WTC11 (cell line): ENCODE results near the gene TMEM214. TPM values are rescaled to one million over a fixed set of nuclear protein-coding genes. Genes with fewer than 3 reads are reported as not detected.

Experiments used
- ATAC-seq: fragments of 200-7000 bp; cut with Tn5 transposase; 2 replicates; pipeline ENCODE4 v1.10.0; 2021; ENCODE audit warnings: mild to moderate bottlenecking, moderate library complexity
- CTCF ChIA-PET: fragments of 300-600 bp; sonication (Branson Sonifier 250); formaldehyde crosslinking; loops from one replicate; lab custom pipeline; 2021; ENCODE audit warnings: antibody characterized with exemption; lab: Charles Lee
- POLR2A ChIA-PET: fragments of 350-600 bp; sonication (Branson Sonifier 250); formaldehyde crosslinking; loops from one replicate; lab custom pipeline; 2021; ENCODE audit warnings: antibody characterized with exemption; lab: Charles Lee
- DNase-seq: peaks from one replicate; pipeline ENCODE4 v3.0.0; 2021; ENCODE audit warnings: low spot score
- H3K27ac Mint-ChIP-seq: 2 replicates; pipeline ENCODE4 v1.8.0; 2021; ENCODE audit warnings: mixed read lengths
- H3K27me3 Mint-ChIP-seq: 2 replicates; pipeline ENCODE4 v1.8.0; 2021; ENCODE audit warnings: low read depth, mild to moderate bottlenecking, moderate library complexity, mixed read lengths
- H3K36me3 Mint-ChIP-seq: 2 replicates; pipeline ENCODE4 v1.8.0; 2021; ENCODE audit warnings: mixed read lengths
- H3K4me1 Mint-ChIP-seq: 2 replicates; pipeline ENCODE4 v1.8.0; 2022; ENCODE audit warnings: mixed read lengths
- H3K4me3 Mint-ChIP-seq: 2 replicates; pipeline ENCODE4 v1.8.0; 2021; ENCODE audit warnings: mild to moderate bottlenecking, moderate library complexity, mixed read lengths
- H3K9me3 Mint-ChIP-seq: 2 replicates; pipeline ENCODE4 v1.8.0; 2021; ENCODE audit warnings: mixed read lengths
- ETV6 ChIP-seq: sonication (generic); formaldehyde crosslinking; IDR thresholded peaks from 2 replicates; pipeline ENCODE4 v1.8.1; 2022; ENCODE audit warnings: mild to moderate bottlenecking, missing genetic modification reagents
- GABPB1 ChIP-seq: sonication (generic); formaldehyde crosslinking; IDR thresholded peaks from 2 replicates; pipeline ENCODE4 v1.8.1; 2023; ENCODE audit warnings: mild to moderate bottlenecking, missing genetic modification reagents
- GTF2I ChIP-seq: fragments of 250-450 bp; sonication (Bioruptor Pico); conservative IDR thresholded peaks from 2 replicates; pipeline ENCODE4 v1.4.0; 2021; ENCODE audit warnings: mild to moderate bottlenecking
- MYBL2 ChIP-seq: sonication (generic); formaldehyde crosslinking; IDR thresholded peaks from 2 replicates; pipeline ENCODE4 v1.8.1; 2023; ENCODE audit warnings: mild to moderate bottlenecking, moderate library complexity, missing genetic modification reagents
- NFE2L1 ChIP-seq: sonication (generic); formaldehyde crosslinking; IDR thresholded peaks from 2 replicates; pipeline ENCODE4 v1.8.1; 2023; ENCODE audit warnings: missing genetic modification reagents
- NFYB ChIP-seq: sonication (generic); formaldehyde crosslinking; conservative IDR thresholded peaks from 2 replicates; pipeline ENCODE4 v1.8.0; 2022; ENCODE audit warnings: low read depth, missing genetic modification reagents
- PRRX2 ChIP-seq: fragments of 250-450 bp; sonication (Bioruptor Pico); IDR thresholded peaks from 2 replicates; pipeline ENCODE4 v1.8.0; 2021; ENCODE audit warnings: mild to moderate bottlenecking
- RORB ChIP-seq: fragments of 250-450 bp; sonication (Bioruptor Pico); IDR thresholded peaks from 2 replicates; pipeline ENCODE4 v1.9.0; 2021; ENCODE audit warnings: mild to moderate bottlenecking
- SMAD4 ChIP-seq: sonication (generic); formaldehyde crosslinking; IDR thresholded peaks from 2 replicates; pipeline ENCODE4 v1.8.0; 2022; ENCODE audit warnings: mild to moderate bottlenecking, missing genetic modification reagents
- TEAD1 ChIP-seq: sonication (generic); formaldehyde crosslinking; IDR thresholded peaks from 2 replicates; pipeline ENCODE4 v1.8.0; 2022; ENCODE audit warnings: mild to moderate bottlenecking, missing genetic modification reagents
- ZNF232 ChIP-seq: sonication (generic); formaldehyde crosslinking; IDR thresholded peaks from 2 replicates; pipeline ENCODE4 v1.8.0; 2022; ENCODE audit warnings: mild to moderate bottlenecking, missing genetic modification reagents
- ZNF396 ChIP-seq: fragments of 250-450 bp; sonication (Bioruptor Pico); IDR thresholded peaks from 2 replicates; pipeline ENCODE4 v1.8.0; 2021; ENCODE audit warnings: mild to moderate bottlenecking, moderate library complexity, borderline replicate concordance
- total RNA-seq: library from RNA; stranded (reverse); gene quantifications from 3 replicates; pipeline ENCODE4 v1.2.3, GENCODE V29; 2021
- TF ChIP-seq, protein P1 (sequence below): sonication (generic); formaldehyde crosslinking; IDR thresholded peaks from 2 replicates; pipeline ENCODE4 v1.8.1; 2023; ENCODE audit warnings: mild to moderate bottlenecking, moderate library complexity, missing genetic modification reagents
- TF ChIP-seq, protein P2 (sequence below): sonication (generic); formaldehyde crosslinking; IDR thresholded peaks from 2 replicates; pipeline ENCODE4 v1.8.1; 2023; ENCODE audit warnings: mild to moderate bottlenecking, missing genetic modification reagents, borderline replicate concordance
- TF ChIP-seq, protein P3 (sequence below): sonication (generic); formaldehyde crosslinking; IDR thresholded peaks from 2 replicates; pipeline ENCODE4 v1.8.0; 2022; ENCODE audit warnings: mild to moderate bottlenecking, missing genetic modification reagents
- TF ChIP-seq, protein P4 (sequence below): sonication (generic); formaldehyde crosslinking; conservative IDR thresholded peaks from 2 replicates; pipeline ENCODE4 v1.8.1; 2023; ENCODE audit warnings: mild to moderate bottlenecking, low read depth, missing genetic modification reagents, moderate library complexity
- TF ChIP-seq, protein P5 (sequence below): sonication (generic); formaldehyde crosslinking; conservative IDR thresholded peaks from 2 replicates; pipeline ENCODE4 v1.8.1; 2022; ENCODE audit warnings: mild to moderate bottlenecking, missing genetic modification reagents
- TF ChIP-seq, protein P6 (sequence below): sonication (generic); formaldehyde crosslinking; IDR thresholded peaks from 2 replicates; pipeline ENCODE4 v1.8.0; 2022; ENCODE audit warnings: mild to moderate bottlenecking, missing genetic modification reagents
- TF ChIP-seq, protein P7 (sequence below): sonication (generic); formaldehyde crosslinking; IDR thresholded peaks from 2 replicates; pipeline ENCODE4 v1.8.1; 2022; ENCODE audit warnings: mild to moderate bottlenecking, moderate library complexity, missing genetic modification reagents

TMEM214 gene
- total RNA-seq, 1 experiment from 2014 or later, result 57.1 TPM

DNA sequence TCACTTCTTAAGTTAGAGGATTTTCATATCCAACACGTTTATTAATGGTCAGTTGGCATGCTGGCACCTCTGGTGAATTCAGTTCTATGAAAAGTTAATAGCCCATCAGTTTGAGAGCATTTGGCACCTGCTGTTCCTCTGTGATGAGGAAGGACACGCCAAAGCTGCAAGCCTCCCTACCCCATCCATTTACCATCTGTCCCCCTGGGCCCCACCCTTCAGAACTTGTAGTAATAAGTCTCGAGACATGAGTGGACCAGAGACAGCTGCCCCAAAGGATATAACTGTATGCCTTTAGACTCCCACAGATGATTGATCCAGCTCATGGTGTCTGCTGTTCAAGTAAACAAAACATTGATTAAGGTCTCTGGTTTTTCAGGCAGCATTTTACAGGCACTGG, 32.4 kb downstream of the TMEM214 start (continued):
- TF ChIP-seq, protein P1, sequence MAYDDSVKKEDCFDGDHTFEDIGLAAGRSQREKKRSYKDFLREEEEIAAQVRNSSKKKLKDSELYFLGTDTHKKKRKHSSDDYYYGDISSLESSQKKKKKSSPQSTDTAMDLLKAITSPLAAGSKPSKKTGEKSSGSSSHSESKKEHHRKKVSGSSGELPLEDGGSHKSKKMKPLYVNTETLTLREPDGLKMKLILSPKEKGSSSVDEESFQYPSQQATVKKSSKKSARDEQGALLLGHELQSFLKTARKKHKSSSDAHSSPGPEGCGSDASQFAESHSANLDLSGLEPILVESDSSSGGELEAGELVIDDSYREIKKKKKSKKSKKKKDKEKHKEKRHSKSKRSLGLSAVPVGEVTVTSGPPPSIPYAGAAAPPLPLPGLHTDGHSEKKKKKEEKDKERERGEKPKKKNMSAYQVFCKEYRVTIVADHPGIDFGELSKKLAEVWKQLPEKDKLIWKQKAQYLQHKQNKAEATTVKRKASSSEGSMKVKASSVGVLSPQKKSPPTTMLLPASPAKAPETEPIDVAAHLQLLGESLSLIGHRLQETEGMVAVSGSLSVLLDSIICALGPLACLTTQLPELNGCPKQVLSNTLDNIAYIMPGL (CRISPR knock-in tag), result no peak
- TF ChIP-seq, protein P2, sequence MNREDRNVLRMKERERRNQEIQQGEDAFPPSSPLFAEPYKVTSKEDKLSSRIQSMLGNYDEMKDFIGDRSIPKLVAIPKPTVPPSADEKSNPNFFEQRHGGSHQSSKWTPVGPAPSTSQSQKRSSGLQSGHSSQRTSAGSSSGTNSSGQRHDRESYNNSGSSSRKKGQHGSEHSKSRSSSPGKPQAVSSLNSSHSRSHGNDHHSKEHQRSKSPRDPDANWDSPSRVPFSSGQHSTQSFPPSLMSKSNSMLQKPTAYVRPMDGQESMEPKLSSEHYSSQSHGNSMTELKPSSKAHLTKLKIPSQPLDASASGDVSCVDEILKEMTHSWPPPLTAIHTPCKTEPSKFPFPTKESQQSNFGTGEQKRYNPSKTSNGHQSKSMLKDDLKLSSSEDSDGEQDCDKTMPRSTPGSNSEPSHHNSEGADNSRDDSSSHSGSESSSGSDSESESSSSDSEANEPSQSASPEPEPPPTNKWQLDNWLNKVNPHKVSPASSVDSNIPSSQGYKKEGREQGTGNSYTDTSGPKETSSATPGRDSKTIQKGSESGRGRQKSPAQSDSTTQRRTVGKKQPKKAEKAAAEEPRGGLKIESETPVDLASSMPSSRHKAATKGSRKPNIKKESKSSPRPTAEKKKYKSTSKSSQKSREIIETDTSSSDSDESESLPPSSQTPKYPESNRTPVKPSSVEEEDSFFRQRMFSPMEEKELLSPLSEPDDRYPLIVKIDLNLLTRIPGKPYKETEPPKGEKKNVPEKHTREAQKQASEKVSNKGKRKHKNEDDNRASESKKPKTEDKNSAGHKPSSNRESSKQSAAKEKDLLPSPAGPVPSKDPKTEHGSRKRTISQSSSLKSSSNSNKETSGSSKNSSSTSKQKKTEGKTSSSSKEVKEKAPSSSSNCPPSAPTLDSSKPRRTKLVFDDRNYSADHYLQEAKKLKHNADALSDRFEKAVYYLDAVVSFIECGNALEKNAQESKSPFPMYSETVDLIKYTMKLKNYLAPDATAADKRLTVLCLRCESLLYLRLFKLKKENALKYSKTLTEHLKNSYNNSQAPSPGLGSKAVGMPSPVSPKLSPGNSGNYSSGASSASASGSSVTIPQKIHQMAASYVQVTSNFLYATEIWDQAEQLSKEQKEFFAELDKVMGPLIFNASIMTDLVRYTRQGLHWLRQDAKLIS (CRISPR knock-in tag), result no peak
- no peak for TF ChIP-seq TEAD1 (CRISPR knock-in tag)
- TF ChIP-seq, protein P3, sequence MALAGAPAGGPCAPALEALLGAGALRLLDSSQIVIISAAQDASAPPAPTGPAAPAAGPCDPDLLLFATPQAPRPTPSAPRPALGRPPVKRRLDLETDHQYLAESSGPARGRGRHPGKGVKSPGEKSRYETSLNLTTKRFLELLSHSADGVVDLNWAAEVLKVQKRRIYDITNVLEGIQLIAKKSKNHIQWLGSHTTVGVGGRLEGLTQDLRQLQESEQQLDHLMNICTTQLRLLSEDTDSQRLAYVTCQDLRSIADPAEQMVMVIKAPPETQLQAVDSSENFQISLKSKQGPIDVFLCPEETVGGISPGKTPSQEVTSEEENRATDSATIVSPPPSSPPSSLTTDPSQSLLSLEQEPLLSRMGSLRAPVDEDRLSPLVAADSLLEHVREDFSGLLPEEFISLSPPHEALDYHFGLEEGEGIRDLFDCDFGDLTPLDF (CRISPR knock-in tag), result no peak
- no peak for TF ChIP-seq ZNF232 (CRISPR knock-in tag)

DNA sequence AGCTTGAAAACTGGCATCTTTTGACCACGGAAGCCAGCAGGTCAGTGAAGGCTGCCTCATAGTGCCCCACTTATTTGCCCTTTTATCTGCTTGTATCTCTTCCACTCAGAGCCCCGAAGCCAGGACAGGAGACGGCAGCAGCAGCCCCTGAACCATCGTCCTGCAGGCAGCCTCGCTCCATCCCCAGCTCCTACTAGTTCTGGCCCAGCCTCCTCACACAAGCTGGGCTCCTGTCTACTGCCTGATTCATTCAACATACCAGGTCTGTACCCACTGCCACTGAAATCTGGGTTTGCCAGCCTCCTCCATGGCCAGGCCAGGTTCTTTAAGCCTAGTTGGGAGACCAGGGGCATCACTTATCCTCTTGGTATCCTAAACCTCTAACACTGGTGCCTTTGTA, 34.6 kb downstream of the TMEM214 start:
- no peaks in the 10 kb centered on the region; the same call in 1 of the 2 replicates for H3K27me3 Mint-ChIP-seq
- TF ChIP-seq ZNF396 (CRISPR knock-in tag) (no peak), ETV6 (no peak), SMAD4 (no peak), NFE2L1 (CRISPR knock-in tag) (no peak), NFYB (CRISPR knock-in tag) (no peak), PRRX2 (CRISPR knock-in tag) (no peak), GABPB1 (CRISPR knock-in tag) (no peak), GTF2I (CRISPR knock-in tag) (no peak), MYBL2 (CRISPR knock-in tag) (no peak), RORB (CRISPR knock-in tag) (no peak)
- TF ChIP-seq, protein P4, sequence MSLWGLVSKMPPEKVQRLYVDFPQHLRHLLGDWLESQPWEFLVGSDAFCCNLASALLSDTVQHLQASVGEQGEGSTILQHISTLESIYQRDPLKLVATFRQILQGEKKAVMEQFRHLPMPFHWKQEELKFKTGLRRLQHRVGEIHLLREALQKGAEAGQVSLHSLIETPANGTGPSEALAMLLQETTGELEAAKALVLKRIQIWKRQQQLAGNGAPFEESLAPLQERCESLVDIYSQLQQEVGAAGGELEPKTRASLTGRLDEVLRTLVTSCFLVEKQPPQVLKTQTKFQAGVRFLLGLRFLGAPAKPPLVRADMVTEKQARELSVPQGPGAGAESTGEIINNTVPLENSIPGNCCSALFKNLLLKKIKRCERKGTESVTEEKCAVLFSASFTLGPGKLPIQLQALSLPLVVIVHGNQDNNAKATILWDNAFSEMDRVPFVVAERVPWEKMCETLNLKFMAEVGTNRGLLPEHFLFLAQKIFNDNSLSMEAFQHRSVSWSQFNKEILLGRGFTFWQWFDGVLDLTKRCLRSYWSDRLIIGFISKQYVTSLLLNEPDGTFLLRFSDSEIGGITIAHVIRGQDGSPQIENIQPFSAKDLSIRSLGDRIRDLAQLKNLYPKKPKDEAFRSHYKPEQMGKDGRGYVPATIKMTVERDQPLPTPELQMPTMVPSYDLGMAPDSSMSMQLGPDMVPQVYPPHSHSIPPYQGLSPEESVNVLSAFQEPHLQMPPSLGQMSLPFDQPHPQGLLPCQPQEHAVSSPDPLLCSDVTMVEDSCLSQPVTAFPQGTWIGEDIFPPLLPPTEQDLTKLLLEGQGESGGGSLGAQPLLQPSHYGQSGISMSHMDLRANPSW (CRISPR knock-in tag), result no peak
- TF ChIP-seq, protein P5, sequence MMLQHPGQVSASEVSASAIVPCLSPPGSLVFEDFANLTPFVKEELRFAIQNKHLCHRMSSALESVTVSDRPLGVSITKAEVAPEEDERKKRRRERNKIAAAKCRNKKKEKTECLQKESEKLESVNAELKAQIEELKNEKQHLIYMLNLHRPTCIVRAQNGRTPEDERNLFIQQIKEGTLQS (CRISPR knock-in tag), result no peak
- TF ChIP-seq, protein P6, sequence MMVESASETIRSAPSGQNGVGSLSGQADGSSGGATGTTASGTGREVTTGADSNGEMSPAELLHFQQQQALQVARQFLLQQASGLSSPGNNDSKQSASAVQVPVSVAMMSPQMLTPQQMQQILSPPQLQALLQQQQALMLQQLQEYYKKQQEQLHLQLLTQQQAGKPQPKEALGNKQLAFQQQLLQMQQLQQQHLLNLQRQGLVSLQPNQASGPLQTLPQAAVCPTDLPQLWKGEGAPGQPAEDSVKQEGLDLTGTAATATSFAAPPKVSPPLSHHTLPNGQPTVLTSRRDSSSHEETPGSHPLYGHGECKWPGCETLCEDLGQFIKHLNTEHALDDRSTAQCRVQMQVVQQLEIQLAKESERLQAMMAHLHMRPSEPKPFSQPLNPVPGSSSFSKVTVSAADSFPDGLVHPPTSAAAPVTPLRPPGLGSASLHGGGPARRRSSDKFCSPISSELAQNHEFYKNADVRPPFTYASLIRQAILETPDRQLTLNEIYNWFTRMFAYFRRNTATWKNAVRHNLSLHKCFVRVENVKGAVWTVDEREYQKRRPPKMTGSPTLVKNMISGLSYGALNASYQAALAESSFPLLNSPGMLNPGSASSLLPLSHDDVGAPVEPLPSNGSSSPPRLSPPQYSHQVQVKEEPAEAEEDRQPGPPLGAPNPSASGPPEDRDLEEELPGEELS, result no peak
- TF ChIP-seq, protein P7, sequence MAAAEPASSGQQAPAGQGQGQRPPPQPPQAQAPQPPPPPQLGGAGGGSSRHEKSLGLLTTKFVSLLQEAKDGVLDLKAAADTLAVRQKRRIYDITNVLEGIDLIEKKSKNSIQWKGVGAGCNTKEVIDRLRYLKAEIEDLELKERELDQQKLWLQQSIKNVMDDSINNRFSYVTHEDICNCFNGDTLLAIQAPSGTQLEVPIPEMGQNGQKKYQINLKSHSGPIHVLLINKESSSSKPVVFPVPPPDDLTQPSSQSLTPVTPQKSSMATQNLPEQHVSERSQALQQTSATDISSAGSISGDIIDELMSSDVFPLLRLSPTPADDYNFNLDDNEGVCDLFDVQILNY (CRISPR knock-in tag), result no peak
- TF ChIP-seq, all 79 proteins: peak for 0
- H3K4me1 Mint-ChIP-seq, result peaks cover 5% of the 10 kb centered on the region
- no peak for DNase-seq
- H3K27ac Mint-ChIP-seq, result no peak overlapping the region
- no peak for ATAC-seq
- H3K36me3 Mint-ChIP-seq, result peaks cover 41% of the 10 kb centered on the region
- H3K4me3 Mint-ChIP-seq, result no peak overlapping the region
- ChIA-PET CTCF (no interaction called here), POLR2A (interaction anchor here (0.7 kb wide), 1 partner anchor 565 kb away, joined by 4 read pairs; no protein-coding TSS in a partner anchor)
- no peaks in the 10 kb centered on the region for H3K9me3 Mint-ChIP-seq
